ENCODE results near the gene PRDX4.
A peak's percentile ranks its signal among the peaks of the same experiment; 100 is the strongest.
"Not testable (repeated sequence)": the region's sequence is repeated elsewhere in the genome, so short reads cannot be mapped to it uniquely, and the experiment has no call there.

Gene PRDX4

GRCh38 chrX:23676486-23676885 is 9.2 kb downstream of the PRDX4 start:
- DNase-seq, result not testable (repeated sequence)

- no peak for DNase-seq
These were observed 24.9 kb downstream of the PRDX4 start for GRCh38 chrX:23692166-23692565.

DNA sequence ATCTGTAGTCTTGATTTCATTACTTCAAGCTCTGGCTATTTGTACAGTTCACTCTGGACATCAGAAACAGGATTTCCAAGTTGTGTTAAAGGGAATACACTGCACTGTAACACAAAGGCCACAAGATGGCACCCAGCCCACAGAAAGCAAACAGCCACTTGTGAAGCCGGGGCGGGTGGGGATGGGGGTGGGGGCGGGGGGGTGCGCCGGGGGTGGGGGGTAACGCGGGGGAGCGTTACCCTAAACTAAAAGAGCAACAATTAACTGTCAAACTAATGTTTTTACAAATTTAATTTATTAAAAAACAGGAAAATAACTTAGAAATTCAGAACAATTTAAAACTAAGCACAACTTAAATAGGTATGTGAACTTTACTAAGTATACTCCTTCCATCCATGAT is 27.3 kb downstream of the PRDX4 start:
- peak; percentile 15 for DNase-seq

- no peak for DNase-seq
These were observed 32.4 kb downstream of the PRDX4 start for GRCh38 chrX:23699636-23700194.

GRCh38 chrX:23704673-23705206 is 37.4 kb downstream of the PRDX4 start:
- no peak for DNase-seq

DNA sequence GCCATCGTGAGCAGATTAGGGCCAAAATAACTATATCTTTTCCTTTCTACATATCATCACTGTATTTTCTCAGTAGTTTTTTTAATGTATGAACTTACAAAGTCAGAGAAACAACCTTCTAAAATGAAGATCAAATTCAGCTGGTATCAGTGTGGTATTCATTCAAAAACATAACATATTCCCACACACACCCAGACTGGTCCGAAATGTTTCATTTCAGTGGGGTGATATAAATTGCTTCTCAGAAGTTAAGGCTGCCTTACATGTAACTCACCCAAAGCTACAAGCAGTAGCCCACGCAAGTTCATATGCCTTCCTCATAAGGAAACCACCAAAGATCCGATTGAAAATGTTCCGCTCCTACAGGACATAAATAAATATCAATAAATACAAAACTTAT is 37.9 kb downstream of the PRDX4 start:
- DNase-seq, result no peak

DNA sequence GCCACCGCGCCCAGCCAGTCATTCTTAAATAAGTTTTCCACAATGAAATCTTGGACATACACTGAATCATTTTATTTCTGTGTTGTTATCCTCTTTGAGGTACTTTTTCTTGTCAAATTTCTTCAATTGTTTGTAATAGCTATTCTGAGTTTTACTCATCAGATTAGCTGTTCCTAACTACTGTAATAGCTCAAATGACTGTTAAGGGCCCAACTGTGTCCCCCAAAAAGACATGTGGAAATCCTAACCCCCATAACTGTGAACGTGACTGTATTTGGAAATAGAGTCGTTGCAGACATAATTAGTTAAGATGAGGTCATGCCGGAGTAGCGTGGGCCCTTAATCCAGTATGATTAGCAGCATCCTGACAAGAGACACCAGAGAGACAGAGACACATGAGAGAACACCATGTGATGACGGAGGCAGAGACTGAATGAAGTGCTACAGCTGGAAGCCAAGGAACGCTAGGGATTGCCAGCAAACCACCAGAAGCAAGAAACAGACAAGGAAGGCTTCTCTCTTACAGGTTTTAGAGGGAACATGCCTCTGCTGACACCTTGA is 52.9 kb downstream of the PRDX4 start:
- no peak for DNase-seq

GRCh38 chrX:23726191-23726590 is 58.9 kb downstream of the PRDX4 start:
- no peak for DNase-seq

GRCh38 chrX:23727206-23727605 is 59.9 kb downstream of the PRDX4 start:
- DNase-seq, result no peak

GRCh38 chrX:23729214-23729613 is 61.9 kb downstream of the PRDX4 start:
- DNase-seq, result no peak

DNA sequence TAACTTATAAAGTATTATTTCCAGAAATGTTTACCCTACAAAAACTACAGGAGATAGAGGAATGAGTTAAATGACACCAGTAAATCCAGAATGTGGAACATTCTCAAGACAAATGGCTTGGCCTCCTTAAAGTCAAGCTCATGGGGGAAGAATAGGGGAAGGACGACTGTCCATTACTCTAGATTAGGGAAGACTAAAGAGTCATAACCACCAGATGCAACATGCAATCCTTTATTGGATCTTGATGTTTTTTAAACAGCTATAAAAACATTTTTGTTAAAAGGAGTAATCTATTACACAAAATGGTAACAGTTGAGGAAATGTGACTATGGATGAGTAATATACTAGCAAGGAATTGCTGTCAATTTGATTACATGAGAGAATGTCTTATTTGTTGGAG is 64.7 kb downstream of the PRDX4 start:
- no peak for DNase-seq

- DNase-seq, result no peak
These were observed 65.4 kb downstream of the PRDX4 start for GRCh38 chrX:23732704-23733103.
